GM18861 (cell line): ENCODE measurements around the gene CDK19.
"Not testable (repeated sequence)": the region's sequence is repeated elsewhere in the genome, so short reads cannot be mapped to it uniquely, and the experiment has no call there.

ENCODE experiments used
- ATAC-seq: cut with Tn5 transposase; IDR thresholded peaks from one replicate; pipeline ENCODE4 v1.9.1; 2021; ENCODE audit not compliant: unreplicated experiment

The CDK19 gene

DNA sequence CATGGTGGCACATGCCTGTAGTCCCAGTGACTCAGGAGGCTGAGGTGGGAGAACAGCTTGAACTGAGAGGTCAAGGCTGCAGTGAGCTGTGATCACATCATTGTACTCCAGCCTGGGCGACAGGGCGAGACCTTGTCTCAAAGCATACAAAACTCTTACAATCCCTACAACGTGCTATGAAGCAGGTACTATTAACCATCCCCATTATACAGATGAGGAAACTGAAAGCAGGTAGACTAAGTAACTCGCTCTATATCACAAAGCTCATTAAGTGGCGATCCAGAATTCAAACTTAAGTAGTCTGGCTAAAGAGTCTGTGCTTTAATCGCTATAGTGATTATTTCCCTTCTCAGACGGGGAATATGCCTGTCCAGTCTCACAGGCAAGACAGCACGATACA is 54.7 kb downstream of the CDK19 start:
- no peak for ATAC-seq

DNA sequence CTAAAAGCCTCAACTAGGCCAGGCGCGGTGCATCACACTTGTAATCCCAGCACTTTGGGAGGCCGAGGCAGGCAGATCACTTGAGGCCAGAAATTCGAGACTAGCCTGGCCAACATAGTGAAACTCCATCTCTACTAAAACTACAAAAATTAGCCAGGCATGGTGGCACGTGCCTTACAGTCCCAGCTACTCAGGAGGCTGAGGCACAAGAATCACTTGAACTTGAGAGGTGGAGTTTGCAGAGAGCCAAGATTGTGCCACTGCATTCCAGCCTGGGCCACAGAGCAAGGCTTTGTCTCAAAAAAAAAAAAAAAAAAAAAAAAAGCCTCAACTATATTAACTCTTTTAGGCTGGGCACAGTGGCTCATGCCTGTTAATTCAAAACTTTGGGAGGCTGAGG is 55.2 kb downstream of the CDK19 start:
- ATAC-seq = not testable (repeated sequence)

DNA sequence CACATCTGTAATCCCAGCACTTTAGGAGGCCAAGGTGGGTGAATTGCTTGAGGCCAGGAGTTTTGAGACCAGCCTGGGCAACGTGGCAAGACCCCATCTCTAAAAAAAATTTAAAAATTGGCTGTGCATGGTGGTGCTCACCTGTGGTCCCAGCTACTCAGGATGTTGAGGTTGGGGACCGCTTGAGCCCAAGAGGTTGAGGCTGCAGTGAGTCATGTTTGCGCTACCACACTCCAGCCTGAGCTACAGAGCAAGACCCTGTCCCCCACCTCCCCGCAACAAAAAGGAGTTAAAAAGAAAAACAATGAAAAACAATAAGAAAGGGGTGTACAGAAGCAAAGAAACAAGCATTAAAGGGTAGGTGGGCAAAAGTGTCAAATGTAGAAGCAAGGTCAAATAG is 57.3 kb downstream of the CDK19 start:
- ATAC-seq = no peak

DNA sequence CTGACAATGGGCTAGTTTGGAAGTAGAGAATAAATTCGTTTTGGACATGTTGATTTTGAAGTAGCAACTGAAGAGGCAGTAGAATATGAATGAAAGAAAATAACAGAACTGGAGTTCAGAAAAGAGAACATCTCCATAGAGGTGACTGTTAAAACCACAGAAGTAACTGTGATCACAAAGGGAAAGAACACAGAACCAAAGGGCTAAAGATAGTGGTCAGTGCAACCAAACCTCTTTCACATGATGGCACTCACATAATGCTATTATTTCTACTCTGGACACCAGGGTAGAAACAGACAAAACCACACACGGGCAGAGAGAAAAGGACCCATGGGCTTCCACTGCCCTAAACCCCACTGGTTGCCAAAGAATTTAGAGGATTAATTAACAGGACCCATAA is 58.5 kb downstream of the CDK19 start:
- ATAC-seq = peak; percentile 80

DNA sequence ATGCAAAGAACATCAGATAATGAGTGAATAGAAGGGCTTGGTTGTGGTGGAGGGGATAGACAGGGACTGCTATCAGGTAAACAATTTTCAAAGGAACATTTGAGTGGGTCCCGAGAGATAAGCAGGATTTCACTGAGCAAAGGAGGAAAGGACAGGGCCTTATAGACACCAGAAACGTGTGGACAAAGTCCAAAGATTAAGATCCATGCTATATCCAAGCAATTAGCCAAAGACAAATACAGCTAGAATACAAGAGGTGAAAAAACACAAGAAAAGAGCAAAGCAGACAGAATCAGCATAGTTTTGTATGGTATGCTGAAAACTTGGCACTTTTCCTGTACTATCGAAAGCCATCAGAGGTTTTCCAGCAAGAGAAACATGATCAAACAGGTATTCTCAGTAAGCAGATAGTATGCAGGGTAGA is 59.8 kb downstream of the CDK19 start:
- ATAC-seq = no peak

DNA sequence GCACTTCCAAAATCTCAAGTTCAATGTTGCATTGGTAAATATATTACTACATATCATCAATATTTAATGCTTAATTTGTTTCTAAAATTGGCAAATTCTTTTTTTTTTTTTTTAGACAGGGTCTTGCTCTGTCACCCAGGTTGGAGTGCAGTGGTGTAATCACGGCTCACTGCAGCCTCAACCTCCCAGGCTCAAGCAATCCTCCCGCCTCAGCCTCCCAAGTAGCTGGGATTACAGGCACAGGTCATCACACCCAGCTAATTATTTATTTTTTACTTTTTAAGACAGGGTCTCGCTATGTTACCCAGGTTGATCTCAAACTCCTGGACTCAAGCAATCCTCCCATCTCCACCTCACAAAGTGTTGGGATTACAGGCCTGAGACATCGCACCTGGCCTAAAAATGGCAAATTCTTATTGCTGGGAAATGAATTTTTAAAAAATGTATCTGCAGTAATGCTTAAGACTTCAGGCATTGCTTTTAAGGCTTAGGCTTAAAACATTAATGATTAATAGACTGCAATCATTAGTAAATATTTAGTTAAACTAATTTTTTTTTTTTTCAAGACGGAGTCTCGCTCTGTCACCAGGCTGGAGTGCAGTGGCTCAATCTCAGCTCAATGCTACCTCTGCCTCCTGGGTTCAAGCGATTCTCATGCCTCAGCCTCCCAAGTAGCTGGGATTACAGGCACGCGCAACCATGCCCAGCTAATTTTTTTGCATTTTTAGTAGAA is 61.2 kb downstream of the CDK19 start:
- ATAC-seq = not testable (repeated sequence)

DNA sequence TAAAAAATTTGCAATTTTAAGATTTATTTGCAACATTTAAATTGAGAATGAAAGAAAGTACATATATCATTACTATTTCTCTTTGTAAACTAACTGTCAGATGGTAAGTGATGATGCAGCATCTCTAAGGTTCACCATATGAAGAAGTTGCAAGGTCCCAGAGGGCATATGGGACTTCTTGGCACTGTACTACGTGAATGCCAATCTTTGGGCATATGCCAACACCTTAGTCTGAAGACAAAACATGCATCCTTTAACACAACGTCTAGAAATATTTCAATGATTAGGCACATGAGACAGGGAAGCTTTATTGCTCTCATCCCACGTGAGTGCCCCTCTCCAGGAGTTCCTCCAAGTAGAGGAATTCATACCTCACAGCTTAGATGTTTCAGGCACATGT is 66.8 kb downstream of the CDK19 start:
- no peak for ATAC-seq

DNA sequence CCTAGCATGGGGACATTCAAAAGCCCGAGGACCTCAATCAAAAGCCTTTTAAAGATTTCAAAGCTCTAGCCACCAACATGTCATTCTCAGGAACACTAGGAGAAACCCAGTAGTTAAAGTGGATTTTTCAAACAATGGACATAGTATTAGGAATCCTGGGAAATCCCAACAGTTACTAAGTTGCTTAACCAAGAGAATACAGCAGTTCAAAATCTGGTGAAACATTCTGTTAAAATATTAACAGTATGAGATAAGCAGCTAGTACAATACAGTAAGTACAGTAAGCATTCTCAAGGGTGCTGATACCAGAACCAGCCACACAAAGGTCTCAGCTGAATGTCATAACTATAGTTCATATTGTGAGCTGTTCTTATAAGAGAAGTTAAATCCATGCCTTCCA is 68.6 kb downstream of the CDK19 start:
- no peak for ATAC-seq

DNA sequence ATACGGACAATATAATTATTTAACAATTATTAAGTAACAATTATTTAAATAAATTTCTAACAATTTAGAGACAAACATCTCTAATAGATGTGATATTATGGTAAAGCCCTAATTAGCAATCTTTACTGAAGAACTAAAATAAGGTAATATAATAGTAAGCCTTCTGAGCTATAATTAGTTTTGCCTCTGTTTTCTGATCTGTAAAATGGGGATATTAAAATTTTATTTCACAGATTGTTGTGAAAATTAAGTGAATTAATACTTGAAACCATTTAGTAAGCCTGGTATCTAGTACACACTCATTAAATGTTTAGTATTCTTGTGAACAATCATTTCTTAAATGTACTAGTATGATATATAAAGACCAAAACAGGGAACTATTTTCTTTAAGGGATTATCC is 70.3 kb downstream of the CDK19 start:
- ATAC-seq = no peak

DNA sequence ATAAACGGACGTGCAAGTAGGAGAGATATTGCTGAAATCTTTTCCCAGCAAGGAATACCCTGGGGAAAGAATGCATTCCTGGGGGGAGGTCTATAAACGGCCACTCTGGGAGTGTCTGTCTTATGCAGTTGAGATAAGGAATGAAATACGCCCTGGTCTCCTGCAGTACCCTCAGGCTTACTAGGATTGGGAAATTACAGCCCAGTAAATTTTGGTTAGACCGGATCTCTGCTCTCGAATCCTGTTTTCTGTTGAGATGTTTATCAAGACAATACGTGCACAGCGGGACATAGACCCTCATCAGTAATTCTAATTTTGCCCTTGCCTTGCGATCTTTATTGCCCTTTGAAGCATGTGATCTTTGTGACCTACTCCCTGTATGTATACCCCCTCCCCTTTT is 72.7 kb downstream of the CDK19 start:
- not testable (repeated sequence) for ATAC-seq

DNA sequence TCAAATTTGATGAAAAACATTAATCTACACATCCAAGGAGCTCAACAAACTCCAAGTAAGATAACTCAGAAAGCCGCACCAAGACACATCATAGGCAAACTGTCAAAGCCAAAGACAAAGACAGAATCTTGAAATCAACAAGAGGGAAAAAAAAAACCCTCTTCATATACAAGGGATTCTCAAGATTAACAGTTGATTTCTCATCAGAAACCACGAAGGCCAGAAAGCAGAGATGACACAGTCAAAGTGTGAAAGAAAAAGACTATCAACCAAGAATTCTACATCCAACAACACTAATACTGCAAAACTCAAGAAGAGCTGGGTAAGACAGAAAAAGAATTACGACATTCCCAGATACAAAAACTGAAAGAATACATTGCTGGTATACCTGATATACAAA is 73.8 kb downstream of the CDK19 start:
- ATAC-seq = no peak

DNA sequence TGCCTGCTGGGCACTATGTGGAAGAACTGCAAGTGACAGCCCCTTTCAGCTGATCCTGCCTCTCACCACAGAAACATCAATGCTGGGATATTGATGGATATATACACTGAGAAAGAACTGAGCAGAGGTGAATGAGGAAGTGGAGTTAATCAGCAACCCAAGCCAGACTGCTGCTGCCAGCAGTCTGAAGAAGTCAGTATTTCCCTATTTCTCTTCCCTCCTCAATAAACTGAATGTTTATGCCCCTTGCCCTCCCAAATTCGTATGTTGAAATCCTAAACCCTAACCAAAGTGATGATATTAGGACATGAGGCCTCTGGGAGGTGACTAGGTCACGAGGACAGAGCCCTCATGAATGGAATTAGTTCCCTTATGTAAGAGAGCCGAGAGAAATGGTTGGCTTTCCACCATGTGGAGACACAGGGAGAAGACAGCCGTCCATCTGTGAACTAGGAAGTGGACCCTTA is 76.3 kb downstream of the CDK19 start:
- ATAC-seq = peak; percentile 90

DNA sequence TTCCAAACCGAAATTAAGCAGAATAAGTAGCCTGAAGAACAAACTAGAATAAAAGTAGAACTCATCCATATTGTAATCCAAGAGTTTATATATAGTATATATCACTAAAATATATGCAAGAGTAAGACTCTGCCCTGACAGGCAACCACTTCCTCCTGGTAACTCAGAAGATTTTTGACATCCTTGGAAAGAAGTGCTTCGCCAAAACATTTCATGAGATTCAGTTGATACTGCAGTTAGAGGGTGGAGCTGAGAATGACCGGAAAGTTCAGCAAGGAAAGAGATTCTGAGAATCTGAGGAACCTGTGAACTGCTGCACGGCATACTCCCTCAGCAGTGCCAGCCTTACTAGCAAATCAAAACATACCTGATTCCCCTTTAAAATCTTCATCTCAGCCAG is 79.6 kb downstream of the CDK19 start:
- no peak for ATAC-seq

DNA sequence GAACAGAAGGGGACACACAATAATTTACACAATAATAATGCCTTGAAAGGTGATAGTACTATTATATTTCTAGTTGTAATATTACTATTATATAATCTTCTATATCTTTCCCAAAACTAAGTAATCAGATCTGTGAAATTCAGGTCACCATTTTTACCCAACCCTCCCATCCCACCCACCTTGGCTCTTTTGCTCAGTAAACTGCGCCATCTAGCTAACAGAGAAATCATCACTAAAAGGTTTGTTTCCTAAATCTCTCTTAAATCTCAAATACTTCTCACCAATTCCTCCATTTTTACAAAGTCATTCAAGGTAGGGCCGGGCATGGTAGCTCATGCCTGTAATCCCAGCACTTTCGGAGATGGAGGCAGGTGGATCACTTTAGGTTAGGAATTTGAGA is 83.4 kb downstream of the CDK19 start:
- no peak for ATAC-seq

DNA sequence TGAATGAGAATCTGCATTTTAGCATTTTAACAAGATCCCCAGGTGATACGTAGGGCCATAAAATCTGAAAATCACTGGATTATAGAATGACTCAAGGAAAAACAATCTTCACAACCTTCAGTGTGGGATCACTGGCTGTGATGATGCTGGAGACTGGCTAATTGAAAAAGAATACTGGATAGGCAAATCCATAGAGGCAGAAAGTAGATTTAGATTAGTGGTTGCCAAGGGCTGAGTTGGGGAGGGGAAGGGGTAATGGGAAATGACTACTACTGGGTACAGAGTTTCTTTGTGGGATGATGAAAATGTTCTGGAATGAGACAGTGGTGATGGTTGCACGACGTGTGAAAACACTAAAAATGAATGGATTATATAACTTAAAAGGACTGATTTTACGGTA is 84.1 kb downstream of the CDK19 start:
- no peak for ATAC-seq

DNA sequence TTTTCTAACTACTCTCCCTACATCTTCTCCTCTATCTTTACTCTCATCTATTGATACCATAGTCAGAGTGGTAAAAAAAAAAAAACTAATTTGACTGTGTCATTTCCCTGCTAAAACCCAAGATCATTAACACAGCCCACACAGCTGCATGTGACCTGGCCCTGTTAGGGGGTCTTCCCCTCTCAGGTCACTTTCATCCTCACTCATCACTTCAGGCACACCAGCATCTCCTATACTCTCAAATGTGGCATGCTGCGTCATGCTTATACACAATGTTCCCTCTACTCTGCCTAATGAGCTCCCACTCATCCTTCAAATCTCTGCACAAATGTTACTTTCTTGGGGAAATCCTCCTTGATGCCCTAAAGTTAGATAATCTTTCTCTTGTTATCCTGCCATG is 86.8 kb downstream of the CDK19 start:
- peak; percentile 96 for ATAC-seq

DNA sequence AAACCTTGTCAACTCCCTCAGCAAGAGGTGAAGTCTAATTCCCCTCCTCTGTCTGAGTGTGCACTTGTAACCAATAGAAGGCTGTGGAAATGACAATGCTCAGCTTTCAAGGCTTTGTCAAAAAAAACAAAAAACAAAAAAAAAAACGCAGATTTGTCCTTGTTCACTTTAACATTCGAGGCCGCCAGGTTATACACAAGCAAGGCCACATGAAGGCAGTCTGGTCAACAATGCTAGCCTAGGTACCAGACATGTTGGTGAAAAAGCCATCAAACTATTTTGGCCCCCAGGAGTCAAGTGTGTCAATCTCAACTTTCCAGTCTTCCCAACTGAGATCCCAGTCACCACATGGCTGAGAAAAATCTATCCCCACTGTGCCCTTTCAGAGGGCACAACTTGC is 92.3 kb downstream of the CDK19 start:
- no peak for ATAC-seq

DNA sequence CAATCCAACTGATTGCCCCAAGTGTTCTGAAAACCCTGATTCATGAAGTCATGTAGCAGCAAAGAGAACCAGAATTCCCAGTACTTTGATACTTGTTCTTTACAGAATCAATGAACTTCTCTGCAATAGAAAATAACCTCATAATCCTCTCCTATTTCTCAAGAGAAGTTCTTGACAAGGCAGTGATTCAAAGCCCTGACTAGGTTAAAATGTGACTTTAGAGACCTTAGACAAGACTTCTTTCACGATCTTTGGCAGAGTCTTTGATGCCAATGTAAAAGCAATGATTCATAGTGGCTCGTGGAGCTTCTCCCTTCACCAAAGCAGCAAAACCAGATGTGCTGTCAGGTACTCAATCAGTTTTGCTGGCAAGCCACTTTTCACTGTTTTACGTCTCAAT is 95.2 kb downstream of the CDK19 start:
- ATAC-seq = no peak

DNA sequence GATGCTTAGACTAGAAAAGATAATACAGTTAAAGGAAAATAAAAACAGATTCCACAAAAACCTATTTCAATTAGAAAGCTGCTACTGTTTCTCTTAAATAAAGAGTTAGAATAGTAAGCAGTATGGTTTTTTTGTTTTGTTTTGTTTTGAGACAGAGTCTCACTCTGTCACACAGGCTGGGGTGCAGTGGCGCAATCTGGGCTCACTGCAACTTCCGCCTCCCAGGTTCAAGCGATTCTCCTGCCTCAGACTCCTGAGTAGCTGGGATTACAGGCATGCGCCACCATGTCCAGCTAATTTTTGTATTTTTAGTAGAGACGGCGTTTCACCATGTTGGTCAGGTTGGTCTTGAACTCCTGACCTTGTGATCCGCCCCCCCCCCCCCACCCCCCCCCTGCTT is 95.7 kb downstream of the CDK19 start:
- not testable (repeated sequence) for ATAC-seq

DNA sequence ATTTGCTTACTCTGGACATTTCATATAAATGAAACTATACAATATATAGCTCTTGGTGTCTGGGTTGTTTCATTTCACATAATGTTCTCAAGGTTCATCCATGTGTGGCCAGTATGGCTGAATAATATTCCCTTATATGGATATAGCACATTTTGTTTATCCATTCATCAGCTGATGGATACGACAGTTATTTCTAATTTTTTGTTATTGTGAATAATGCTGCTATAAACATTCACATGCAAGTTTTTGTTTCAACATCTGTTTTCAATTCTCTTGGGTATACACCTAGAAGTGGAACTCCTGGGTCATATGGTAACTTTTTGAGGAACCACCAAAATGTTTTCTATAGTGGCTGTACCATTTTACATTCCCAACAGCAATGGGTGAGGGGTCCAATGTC is 101.1 kb downstream of the CDK19 start:
- ATAC-seq = no peak

DNA sequence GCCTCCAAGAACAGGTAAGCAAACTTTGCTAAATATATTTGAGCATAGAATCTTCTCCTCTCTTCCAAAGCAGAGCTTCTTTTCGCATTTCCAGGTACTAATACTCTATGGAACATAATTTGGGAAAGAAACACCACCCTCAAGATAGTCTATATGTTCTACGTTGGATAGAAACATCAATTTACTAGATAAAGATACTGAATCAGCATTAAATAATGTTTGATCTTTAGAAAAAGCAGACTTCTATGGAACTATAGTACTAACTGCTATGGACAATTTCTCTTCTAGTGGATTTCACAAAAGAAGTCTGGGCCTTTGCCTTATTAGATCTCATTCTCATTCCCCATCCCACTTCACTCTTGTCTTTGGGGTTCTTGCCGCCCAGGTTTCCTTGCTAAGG is 103.0 kb downstream of the CDK19 start:
- ATAC-seq = no peak

DNA sequence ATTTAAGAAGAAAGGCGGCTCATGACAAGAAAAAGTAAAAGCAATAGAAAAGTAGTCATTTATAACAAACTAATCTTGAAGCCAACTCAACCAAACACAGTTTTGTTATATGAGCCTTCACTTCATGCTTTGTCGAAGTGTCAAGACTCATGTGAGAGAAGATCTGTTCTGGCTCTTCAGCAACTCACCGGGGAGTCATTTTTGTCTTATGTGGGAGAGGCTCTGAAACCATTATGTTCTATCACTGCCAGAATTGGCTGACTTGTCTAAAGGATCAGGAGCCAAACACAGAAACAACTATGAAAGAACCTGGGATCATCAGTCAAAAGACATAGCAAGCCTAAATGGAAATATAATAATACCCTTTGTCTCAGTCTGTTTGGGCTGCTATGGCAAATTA is 105.2 kb downstream of the CDK19 start:
- no peak for ATAC-seq

DNA sequence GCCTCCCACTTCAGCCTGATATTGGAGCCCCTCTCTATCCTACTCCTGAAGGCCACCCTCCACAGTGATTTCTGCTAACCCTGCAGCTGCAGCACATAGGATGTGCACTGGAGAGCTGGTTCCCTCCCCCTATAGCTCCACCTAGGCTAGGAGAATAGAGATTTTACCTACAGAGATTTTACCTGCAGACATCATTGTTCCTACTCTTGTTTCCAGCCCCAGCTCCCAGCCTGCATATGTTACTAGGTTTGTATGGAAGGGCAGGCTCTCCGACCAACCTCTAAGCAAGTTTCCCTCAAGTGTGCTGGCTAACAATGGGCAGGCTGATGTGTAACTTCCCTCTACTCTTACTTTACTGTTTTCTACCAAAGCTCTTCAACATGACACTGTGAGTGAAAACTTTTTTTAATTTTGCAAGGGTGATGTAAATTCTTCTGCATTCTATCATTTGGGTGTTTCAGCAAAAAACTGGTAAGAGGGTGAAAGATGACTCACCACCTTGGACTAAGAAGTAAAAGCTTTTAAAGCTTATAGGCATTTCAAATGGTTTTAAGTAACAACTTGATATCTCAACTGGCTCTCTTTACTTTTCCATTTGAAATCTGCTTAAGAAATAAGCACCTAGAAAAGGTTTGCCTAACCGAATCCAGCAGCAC is 106.8 kb downstream of the CDK19 start:
- ATAC-seq = no peak
